GM12873 (cell line): Measurements from ENCODE around the gene ECEL1.

ENCODE experiments used
- CTCF ChIP-seq: IDR thresholded peaks from 2 replicates; pipeline ENCODE4 v1.5.1; 2012; ENCODE audit warnings: low read depth, mild to moderate bottlenecking, moderate library complexity, low read length, control low read depth; ENCODE audit not compliant: insufficient read depth; ENCODE audit errors: missing control alignments

The ECEL1 gene

GRCh38 chr2:232483923-232484627 is 3.6 kb downstream of the ECEL1 start:
- TF ChIP-seq CTCF, result no peak

GRCh38 chr2:232483311-232483922 is 4.2 kb downstream of the ECEL1 start:
- no peak for TF ChIP-seq CTCF

GRCh38 chr2:232482301-232483238 is 5.1 kb downstream of the ECEL1 start:
- no peak for TF ChIP-seq CTCF

GRCh38 chr2:232481322-232482140 is 6.1 kb downstream of the ECEL1 start:
- TF ChIP-seq CTCF, result no peak

GRCh38 chr2:232480201-232481190 is 7.1 kb downstream of the ECEL1 start:
- TF ChIP-seq CTCF, result no peak

- no peak for TF ChIP-seq CTCF
These were observed 8.1 kb downstream of the ECEL1 start for GRCh38 chr2:232479341-232480200.
